ENCODE data around the gene PEF1. TPM values are rescaled to one million over a fixed set of nuclear protein-coding genes. Genes with fewer than 3 reads are reported as not detected.

PEF1 gene
- total RNA-seq, 4 donors from 2014 or later: 180 to 355 (median 312) TPM

GRCh38 chr1:31615414-31615813, 29.3 kb downstream of the PEF1 start:
- Histone ChIP-seq H3K27me3 (no peaks in the 10 kb centered on the region), H3K36me3 (no peaks in the 10 kb centered on the region), H3K27ac (no peak overlapping the region), H3K4me3 (replicated peaks in 1 of 3) (no peak overlapping the region), H3K4me1 (peaks cover 9 to 32% of the 10 kb centered on the region in 2 donors), H3K9me3 (no peaks in the 10 kb centered on the region)
- no peak for DNase-seq
- no peak for TF ChIP-seq CTCF (IDR thresholded peaks at IDR 0.05)
- TF ChIP-seq POLR2A (IDR thresholded peaks at IDR 0.05): no peak
- WGBS, 2 donors: 91 to 95% methylated on average over 6 of the region's 6 CpGs
- intact Hi-C loops (cut with DNase I): no loop called here

GRCh38 chr1:31614414-31615005, 30.2 kb downstream of the PEF1 start:
- no peak for DNase-seq
- no peak overlapping the region for H3K27ac ChIP-seq
- 77 to 79% methylated on average over 8 of the region's 8 CpGs for WGBS, 2 donors
- H3K36me3 ChIP-seq: no peaks in the 10 kb centered on the region
- H3K9me3 ChIP-seq: no peaks in the 10 kb centered on the region
- H3K27me3 ChIP-seq: no peaks in the 10 kb centered on the region
- no peak overlapping the region for H3K4me3 ChIP-seq (replicated peaks in 1 of 3)
- TF ChIP-seq CTCF (IDR thresholded peaks at IDR 0.05) (no peak), POLR2A (IDR thresholded peaks at IDR 0.05) (no peak)
- intact Hi-C loops (cut with DNase I): no loop called here
- H3K4me1 ChIP-seq: peaks cover 9 to 31% of the 10 kb centered on the region in 2 donors

GRCh38 chr1:31609514-31610118, 35.1 kb downstream of the PEF1 start:
- H3K27me3 ChIP-seq: no peaks in the 10 kb centered on the region
- H3K27ac ChIP-seq: no peak overlapping the region
- intact Hi-C loops (cut with DNase I): no loop called here
- WGBS, 2 donors: 46 to 70% methylated on average over 1 of the region's 1 CpG
- H3K4me1 ChIP-seq: peaks cover 6 to 12% of the 10 kb centered on the region in 2 donors
- TF ChIP-seq POLR2A (IDR thresholded peaks at IDR 0.05) (no peak), CTCF (IDR thresholded peaks at IDR 0.05) (no peak)
- no peaks in the 10 kb centered on the region for H3K36me3 ChIP-seq
- no peak overlapping the region for H3K4me3 ChIP-seq (replicated peaks in 1 of 3)
- DNase-seq: no peak
- no peaks in the 10 kb centered on the region for H3K9me3 ChIP-seq

GRCh38 chr1:31607360-31607759, 37.3 kb downstream of the PEF1 start:
- Histone ChIP-seq H3K4me3 (replicated peaks in 1 of 3) (no peak overlapping the region), H3K27ac (no peak overlapping the region), H3K27me3 (no peaks in the 10 kb centered on the region), H3K36me3 (no peaks in the 10 kb centered on the region), H3K9me3 (no peaks in the 10 kb centered on the region), H3K4me1 (no peaks in the 10 kb centered on the region)
- no peak for TF ChIP-seq CTCF (IDR thresholded peaks at IDR 0.05)
- TF ChIP-seq POLR2A (IDR thresholded peaks at IDR 0.05): no peak
- intact Hi-C loops (cut with DNase I): no loop called here
- 80 to 91% methylated on average over 5 of the region's 5 CpGs for WGBS, 2 donors
- DNase-seq: no peak

- no peak for DNase-seq
- no peak for TF ChIP-seq CTCF (IDR thresholded peaks at IDR 0.05)
- TF ChIP-seq POLR2A (IDR thresholded peaks at IDR 0.05): no peak
- Histone ChIP-seq H3K27ac (no peak overlapping the region), H3K9me3 (no peaks in the 10 kb centered on the region), H3K36me3 (no peaks in the 10 kb centered on the region), H3K4me1 (no peaks in the 10 kb centered on the region), H3K4me3 (replicated peaks in 1 of 3) (no peak overlapping the region), H3K27me3 (no peaks in the 10 kb centered on the region)
- WGBS, 2 donors: 90 to 97% methylated on average over 4 of the region's 4 CpGs
- intact Hi-C loops (cut with DNase I): no loop called here
These were observed 38.7 kb downstream of the PEF1 start for GRCh38 chr1:31605908-31606427.

Measured in thyroid gland (tissue), 4 donors.